HepG2 (cell line): ENCODE data around the gene LSM5. TPM values are rescaled to one million over a fixed set of nuclear protein-coding genes. Genes with fewer than 3 reads are reported as not detected.

Experiments used
- CREB1 ChIP-seq, 2 experiments: fragments of 450-650 bp in 1 of 2; IDR thresholded peaks; 2 replicates each; pipeline ENCODE4 v1.6.1; 2016 to 2017; ENCODE audit warnings: control low read depth in 1 of 2, mild to moderate bottlenecking in 1 of 2, missing compliant biosample characterization in 1 of 2, missing genetic modification characterization in 1 of 2
- CREM ChIP-seq, 2 experiments: sonication (generic) in 1 of 2; formaldehyde crosslinking in 1 of 2; IDR thresholded peaks; 2 replicates each; pipeline versions ENCODE4 v1.4.0 to v1.6.1; 2016 to 2020; ENCODE audit warnings: antibody characterized with exemption in 1 of 2, mild to moderate bottlenecking in 1 of 2, missing genetic modification reagents in 1 of 2
- IKZF5 ChIP-seq: IDR thresholded peaks from 2 replicates; pipeline ENCODE4 v1.6.1; 2018; ENCODE audit warnings: missing genetic modification reagents, mild to moderate bottlenecking, missing compliant biosample characterization
- KDM5A ChIP-seq: fragments of 200-600 bp; sonication (generic); IDR thresholded peaks from 2 replicates; pipeline ENCODE4 v1.7.0; 2018; ENCODE audit warnings: antibody characterized with exemption, mild to moderate bottlenecking, low read length, borderline replicate concordance
- MIXL1 ChIP-seq: IDR thresholded peaks from 2 replicates; pipeline ENCODE4 v1.6.1; 2016
- PATZ1 ChIP-seq: sonication (generic); formaldehyde crosslinking; IDR thresholded peaks from 2 replicates; pipeline ENCODE4 v1.4.0; 2020; ENCODE audit warnings: missing genetic modification reagents
- PRPF4 ChIP-seq: fragments of 200-400 bp; formaldehyde crosslinking; IDR thresholded peaks from 2 replicates; pipeline ENCODE4 v1.6.1; 2016; ENCODE audit warnings: low read length, low read depth; ENCODE audit not compliant: poor library complexity, severe bottlenecking
- TAF15 ChIP-seq: fragments of 200-400 bp; formaldehyde crosslinking; IDR thresholded peaks from one replicate; pipeline ENCODE4 v1.6.1; 2018; ENCODE audit warnings: mild to moderate bottlenecking, low read depth, low read length; ENCODE audit not compliant: poor library complexity, severe bottlenecking
- ZBTB37 ChIP-seq: sonication (generic); formaldehyde crosslinking; IDR thresholded peaks from 2 replicates; pipeline ENCODE4 v1.4.0; 2020; ENCODE audit warnings: mild to moderate bottlenecking, missing genetic modification reagents
- ZFP1 ChIP-seq: IDR thresholded peaks from 2 replicates; pipeline ENCODE4 v1.6.1; 2016
- ZNF256 ChIP-seq: sonication (generic); formaldehyde crosslinking; conservative IDR thresholded peaks from 2 replicates; pipeline ENCODE4 v1.4.0; 2020; ENCODE audit warnings: missing genetic modification reagents
- ZNF280B ChIP-seq: sonication (generic); formaldehyde crosslinking; IDR thresholded peaks from 2 replicates; pipeline ENCODE4 v1.5.0; 2020; ENCODE audit warnings: missing genetic modification reagents, mild to moderate bottlenecking, borderline replicate concordance
- ZNF549 ChIP-seq: sonication (generic); formaldehyde crosslinking; IDR thresholded peaks from 2 replicates; pipeline ENCODE4 v1.5.0; 2020; ENCODE audit warnings: missing genetic modification reagents
- ZNF564 ChIP-seq: sonication (generic); formaldehyde crosslinking; IDR thresholded peaks from 2 replicates; pipeline ENCODE4 v1.8.1; 2023; ENCODE audit warnings: mild to moderate bottlenecking, missing genetic modification reagents
- ZNF598 ChIP-seq: sonication (generic); formaldehyde crosslinking; IDR thresholded peaks from 2 replicates; pipeline ENCODE4 v1.5.1; 2020; ENCODE audit warnings: mild to moderate bottlenecking, missing genetic modification reagents, borderline replicate concordance
- ZNF639 ChIP-seq: conservative IDR thresholded peaks from 2 replicates; pipeline ENCODE4 v1.6.1; 2018; ENCODE audit warnings: missing genetic modification reagents
- ZNF792 ChIP-seq: IDR thresholded peaks from 2 replicates; pipeline ENCODE4 v1.6.1; 2016
- ZNF816 ChIP-seq: sonication (generic); formaldehyde crosslinking; IDR thresholded peaks from 2 replicates; pipeline ENCODE4 v1.8.0; 2022; ENCODE audit warnings: missing genetic modification reagents, mild to moderate bottlenecking, borderline replicate concordance
- polyA plus RNA-seq, 8 experiments: library from polyadenylated mRNA; depleted of rRNA in 3 of 8; stranded (reverse) in 7 of 8; unstranded in 1 of 8; fragments of >200 nt; fragmentation: Illumina TruSeq in 4 of 8; extraction: Trizol in 4 of 8; gene quantifications; 2 replicates each; pipeline versions ENCODE4 v1.2.1 to v1.2.3, GENCODE V29; 2011 to 2016; ENCODE audit warnings: low read depth in 4 of 8, missing spikeins in 1 of 8, mixed read lengths in 1 of 8; ENCODE audit not compliant: insufficient read depth in 1 of 8
- total RNA-seq, 5 experiments: library from RNA; depleted of rRNA; stranded (reverse); fragments of >200 nt; fragmentation: Illumina TruSeq; extraction: Trizol; gene quantifications; 2 replicates each; pipeline ENCODE4 v1.2.3, GENCODE V29; 2016; ENCODE audit warnings: low read depth in 1 of 5

Gene LSM5
- total and polyA plus RNA-seq, 2 of the 13 experiments (the other 11 are each of a cell fraction or from before 2014, with no cell fraction given), result 30.3 to 183 TPM

- no peak for TF ChIP-seq PATZ1 (CRISPR knock-in tag)
- TF ChIP-seq ZFP1 (CRISPR knock-in tag), result no peak
- TF ChIP-seq ZNF598, result no peak
- TF ChIP-seq ZNF549 (CRISPR knock-in tag), result no peak
- TF ChIP-seq ZBTB37 (CRISPR knock-in tag), result no peak
- 0 out of 2 replicates have a peak, but pooled peaks have one; percentile 3 for TF ChIP-seq ZNF816 (CRISPR knock-in tag)
- TF ChIP-seq CREM (IDR thresholded peaks at IDR 0.05), result no peak
- TF ChIP-seq CREM (CRISPR knock-in tag; IDR thresholded peaks at IDR 0.05), result no peak
- TF ChIP-seq IKZF5 (CRISPR knock-in tag), result no peak
- TF ChIP-seq ZNF564 (CRISPR knock-in tag), result 0 out of 2 replicates have a peak, but pooled peaks have one; percentile 6
- TF ChIP-seq KDM5A, result peak; percentile 38; the same call in 1 of the 2 replicates
- no peak for TF ChIP-seq PRPF4
- no peak for TF ChIP-seq MIXL1
- TF ChIP-seq ZNF639 (CRISPR knock-in tag), result no peak
- no peak for TF ChIP-seq ZNF280B (CRISPR knock-in tag)
- TF ChIP-seq CREB1 (IDR thresholded peaks at IDR 0.05), result 0 out of 2 replicates have a peak, but pooled peaks have one; percentile 25
- TF ChIP-seq CREB1 (CRISPR knock-in tag; IDR thresholded peaks at IDR 0.05), result no peak
- no peak for TF ChIP-seq ZNF256 (CRISPR knock-in tag)
- no peak for TF ChIP-seq TAF15
- TF ChIP-seq ZNF792 (CRISPR knock-in tag), result no peak
These were observed 6.1 kb upstream of the LSM5 start (continued) for GRCh38 chr7:32496052-32496813.
